Ecto neural progenitor cell (in vitro differentiated cells): ENCODE results near the gene RHBDL1.

Experiments used
- DNase-seq: peaks from one replicate; pipeline ENCODE4 v3.0.0-alpha.2; 2018; ENCODE audit warnings: low spot score

RHBDL1 gene

GRCh38 chr16:637081-638018, 38.1 kb upstream of the RHBDL1 start:
- DNase-seq, result peak; percentile 96

- no peak for DNase-seq
These were observed 37.4 kb upstream of the RHBDL1 start for GRCh38 chr16:638034-638543.

DNA sequence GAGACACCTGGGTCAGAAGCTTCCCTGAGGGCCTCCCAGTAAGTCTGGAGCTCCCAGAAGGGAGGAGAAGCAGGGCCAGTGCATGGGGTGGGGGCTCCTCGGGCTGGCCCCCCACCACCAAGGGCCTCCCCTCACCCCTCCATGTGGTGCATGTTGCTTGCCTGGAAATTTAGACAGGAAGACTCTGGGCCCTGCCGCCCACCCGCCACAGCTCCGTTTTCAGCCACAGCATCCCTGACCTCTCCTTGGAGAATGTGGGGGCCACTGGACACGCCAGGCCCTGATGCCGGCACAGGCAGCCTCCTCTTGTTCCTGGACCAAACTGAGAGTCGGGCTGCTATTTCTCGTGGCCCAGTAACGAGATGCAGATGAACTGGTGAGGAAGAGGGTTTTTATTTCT, 36.6 kb upstream of the RHBDL1 start:
- DNase-seq, result no peak

DNA sequence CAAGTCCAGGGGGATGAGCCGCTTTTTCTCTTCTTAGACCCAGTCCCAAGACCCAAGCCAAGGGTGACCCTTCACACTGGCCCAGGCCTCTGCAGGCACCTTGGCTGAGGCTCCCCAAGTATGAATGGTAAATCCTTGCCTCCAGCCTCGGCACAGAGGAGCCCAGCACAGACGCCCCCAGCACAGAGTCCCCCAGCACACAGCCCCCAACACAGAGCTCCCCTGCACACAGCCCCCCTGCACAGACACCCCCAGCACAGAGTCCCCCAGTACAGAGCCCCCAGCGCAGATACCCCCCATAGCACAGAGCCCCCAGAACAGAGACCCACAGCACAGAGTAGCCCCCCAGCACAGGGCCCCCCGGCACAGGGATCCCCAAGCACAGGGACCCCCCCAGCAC, 34.9 kb upstream of the RHBDL1 start:
- no peak for DNase-seq

- DNase-seq, result peak; percentile 88
These were observed 33.9 kb upstream of the RHBDL1 start, which contains the start of gene MCRIP2 for GRCh38 chr16:641326-642188. MCRIP2 (plus strand) TSS chr16:641828; CDS start chr16:641992, 164 bp downstream.

GRCh38 chr16:642189-643049, 33.1 kb upstream of the RHBDL1 start:
- no peak for DNase-seq

GRCh38 chr16:643050-643368, 32.5 kb upstream of the RHBDL1 start:
- no peak for DNase-seq

DNA sequence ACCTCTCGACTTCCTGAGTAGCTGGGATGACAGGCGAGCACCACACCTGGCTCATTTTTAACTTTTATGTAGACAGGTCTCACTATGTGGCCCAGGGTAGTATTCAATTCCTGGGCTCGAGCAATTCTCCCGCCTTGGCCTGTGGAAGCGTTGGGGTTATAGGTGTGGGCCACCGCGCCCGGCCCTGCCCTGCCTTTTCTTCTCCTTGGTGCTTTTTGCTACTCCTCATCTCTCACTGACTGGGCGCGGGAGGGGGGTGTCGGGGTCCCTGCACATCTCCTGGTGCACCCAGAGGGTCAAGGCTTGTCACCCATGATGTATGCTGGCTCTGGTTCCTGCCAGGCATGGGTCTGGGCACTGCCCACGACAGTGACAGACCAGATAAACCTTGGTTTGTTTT, 30.9 kb upstream of the RHBDL1 start:
- no peak for DNase-seq

DNA sequence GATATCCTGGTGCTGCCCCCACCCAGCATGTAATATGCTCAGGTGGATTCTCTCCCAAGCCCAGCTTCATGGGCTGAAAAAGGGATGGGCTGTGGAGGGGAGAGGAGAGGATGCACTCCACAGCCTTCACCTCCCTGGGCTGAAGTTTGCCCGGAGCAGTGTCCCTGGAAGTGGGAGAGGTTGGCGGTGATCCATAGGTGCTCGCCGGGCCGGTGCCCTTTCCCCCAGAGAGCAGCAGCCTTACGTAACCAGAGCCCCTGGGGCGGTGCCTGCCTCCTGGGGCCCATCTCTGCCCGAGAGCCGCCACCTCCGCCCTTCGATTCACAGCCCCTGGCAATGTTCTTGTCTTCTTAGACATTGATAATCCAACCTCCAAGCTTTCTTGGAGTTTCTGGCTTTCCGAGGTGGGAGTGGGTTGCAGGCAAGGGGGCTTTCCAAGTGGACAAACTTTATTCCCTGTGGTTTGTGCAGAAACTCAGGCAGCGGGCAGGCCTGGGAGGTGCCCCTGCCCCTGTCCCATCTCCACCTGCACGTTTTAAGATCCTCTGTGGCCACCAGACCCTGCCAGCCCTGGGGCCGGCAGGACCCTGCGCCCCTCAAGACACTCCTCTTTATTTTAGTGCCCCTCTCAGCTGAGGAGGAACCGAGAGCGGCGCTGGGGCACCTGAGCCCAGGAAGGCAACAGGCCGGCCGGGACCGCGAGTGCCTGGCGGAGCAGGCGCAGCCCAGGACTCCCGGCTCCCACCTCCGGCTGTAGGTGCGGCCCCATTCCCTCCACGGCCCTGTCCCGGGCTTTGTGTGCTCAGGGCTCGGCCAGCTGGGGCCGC, 29.4 kb upstream of the RHBDL1 start:
- DNase-seq, result no peak

DNA sequence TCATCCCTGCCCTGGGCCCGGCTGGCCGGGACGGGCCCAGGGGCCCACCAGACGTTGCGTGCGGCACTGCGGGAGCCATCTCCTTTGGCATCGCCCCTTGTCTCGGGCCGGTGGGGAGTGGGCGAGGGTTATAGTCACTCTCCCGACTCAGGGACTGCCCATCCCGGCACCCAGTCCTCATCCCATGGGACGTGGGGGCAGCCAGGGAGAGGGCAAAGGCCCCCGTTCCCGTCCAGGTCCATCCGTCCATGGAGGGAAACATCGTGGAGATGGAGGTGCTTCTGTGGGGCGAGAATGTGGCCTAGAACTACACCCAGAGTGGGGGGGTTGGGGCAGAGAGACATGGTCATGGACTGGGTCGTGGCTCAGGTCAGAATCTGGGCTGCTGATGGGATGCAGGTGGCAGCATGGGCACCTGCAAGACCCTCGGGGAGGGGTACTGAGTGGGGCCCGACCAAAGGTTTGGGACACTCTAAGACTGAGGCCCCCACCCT, 28.7 kb upstream of the RHBDL1 start:
- no peak for DNase-seq

DNA sequence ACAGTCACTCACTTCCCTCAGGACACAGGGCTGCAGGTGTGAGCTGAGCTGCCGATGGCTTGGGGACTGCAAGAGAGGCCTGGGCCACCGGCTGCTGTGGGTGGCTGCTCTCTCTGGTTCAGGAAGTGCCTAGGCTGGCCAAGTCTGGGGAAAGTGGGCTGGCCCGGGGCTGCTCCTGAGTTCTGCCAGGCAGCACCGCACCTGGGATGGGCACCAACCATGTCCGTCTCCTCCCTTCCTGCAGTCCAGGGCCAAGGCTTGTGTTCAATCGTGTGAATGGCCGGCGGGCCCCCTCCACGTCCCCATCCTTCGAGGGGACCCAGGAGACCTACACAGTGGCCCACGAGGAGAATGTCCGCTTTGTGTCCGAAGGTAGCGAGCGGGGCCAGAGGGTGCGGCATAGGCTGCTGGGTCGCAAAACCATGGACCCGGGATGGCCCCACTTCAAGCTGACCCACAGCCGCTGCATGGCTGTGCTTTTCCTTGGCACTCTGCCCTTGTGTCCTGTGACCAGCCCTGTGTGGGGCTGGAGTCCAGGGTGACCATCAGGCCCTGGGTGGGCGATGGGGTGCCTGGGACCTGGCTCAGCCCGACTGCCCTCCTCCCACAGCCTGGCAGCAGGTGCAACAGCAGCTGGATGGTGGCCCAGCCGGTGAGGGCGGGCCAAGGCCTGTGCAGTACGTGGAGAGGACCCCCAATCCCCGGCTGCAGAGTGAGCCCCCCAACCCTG, 28.1 kb upstream of the RHBDL1 start:
- no peak for DNase-seq

- no peak for DNase-seq
These were observed 27.2 kb upstream of the RHBDL1 start for GRCh38 chr16:648071-648780.

DNA sequence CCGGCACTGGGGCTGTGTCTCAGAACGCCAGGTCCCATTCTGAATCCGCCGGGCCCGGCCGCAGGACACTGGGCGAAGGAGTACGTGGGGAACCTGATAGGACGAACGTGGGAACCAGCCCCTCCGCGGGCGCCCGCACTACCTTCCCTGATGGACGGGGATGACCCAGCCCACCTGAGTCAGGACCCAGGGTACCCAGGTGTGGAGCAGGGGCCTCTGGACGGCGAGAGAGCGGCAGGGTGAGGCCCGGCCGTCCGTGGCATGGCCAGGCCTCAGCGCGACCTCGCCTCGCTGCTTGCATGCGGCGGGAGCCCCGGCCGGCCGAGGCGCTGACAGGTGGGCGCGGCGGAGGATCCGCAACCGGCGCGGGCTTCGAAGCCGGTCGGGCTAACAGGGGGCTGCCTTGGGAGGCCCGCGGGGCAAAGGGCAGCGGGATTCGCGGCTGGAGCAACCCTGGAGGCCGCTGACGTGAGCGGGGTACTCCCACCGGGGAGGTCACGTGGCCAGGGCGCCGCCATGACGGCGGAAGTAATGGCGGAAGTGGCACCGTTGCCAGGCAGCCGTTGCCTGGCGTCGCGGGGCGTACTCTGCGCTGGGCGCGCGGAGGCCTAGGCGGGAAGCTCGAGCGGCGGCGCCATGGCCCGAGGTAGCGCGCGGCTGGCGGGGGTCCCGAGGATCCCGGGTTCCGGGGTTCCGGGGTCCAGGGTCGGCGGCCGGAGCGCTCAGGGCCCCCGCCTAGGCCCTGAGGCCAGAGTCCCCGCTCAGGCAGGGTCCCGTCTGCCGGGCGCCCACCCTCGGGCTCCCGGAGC, 26.5 kb upstream of the RHBDL1 start, which contains the start of gene WDR90:
WDR90 (plus strand) TSS at position 585 of the 809 bp plus-strand sequence; CDS start at position 637, 52 bp downstream.
- DNase-seq, result peak; percentile 96

DNA sequence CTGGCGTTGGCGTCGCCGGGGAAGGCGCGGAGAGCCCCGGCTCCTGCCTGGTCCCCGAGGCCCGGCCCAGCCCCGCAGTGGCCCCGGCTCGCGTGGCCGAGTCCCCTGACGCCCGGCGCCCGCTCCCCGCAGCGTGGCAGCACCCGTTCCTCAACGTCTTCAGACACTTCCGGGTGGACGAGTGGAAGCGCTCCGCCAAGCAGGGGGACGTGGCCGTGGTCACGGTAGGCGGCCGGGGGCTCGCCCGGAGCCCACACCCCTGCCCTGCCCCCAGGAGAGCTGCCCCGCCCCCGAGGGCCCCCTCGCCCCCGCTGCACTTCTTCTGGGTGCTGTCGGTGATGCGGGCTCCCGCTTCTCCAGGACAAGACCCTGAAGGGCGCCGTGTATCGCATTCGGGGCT, 25.8 kb upstream of the RHBDL1 start:
- DNase-seq, result no peak

DNA sequence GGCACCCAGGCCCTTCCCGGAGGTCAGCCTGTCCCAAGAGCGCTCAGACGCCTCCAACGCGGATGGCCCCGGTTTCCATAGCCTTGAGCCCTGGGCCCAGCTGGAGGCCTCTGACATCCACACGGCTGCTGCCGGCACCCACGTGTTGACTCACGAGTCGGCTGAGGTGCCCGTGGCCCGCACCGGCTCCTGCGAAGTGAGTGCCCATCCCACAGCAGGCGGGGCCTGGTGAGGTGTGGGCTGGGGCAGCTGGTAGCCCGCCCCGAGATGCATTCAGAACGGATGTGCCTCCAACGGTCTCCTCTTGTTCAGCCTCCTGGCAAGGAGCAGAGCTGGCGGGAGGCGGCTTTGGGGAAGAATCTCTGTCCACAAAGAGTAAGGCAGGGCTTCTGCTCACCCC, 23.6 kb upstream of the RHBDL1 start:
- DNase-seq, result no peak

DNA sequence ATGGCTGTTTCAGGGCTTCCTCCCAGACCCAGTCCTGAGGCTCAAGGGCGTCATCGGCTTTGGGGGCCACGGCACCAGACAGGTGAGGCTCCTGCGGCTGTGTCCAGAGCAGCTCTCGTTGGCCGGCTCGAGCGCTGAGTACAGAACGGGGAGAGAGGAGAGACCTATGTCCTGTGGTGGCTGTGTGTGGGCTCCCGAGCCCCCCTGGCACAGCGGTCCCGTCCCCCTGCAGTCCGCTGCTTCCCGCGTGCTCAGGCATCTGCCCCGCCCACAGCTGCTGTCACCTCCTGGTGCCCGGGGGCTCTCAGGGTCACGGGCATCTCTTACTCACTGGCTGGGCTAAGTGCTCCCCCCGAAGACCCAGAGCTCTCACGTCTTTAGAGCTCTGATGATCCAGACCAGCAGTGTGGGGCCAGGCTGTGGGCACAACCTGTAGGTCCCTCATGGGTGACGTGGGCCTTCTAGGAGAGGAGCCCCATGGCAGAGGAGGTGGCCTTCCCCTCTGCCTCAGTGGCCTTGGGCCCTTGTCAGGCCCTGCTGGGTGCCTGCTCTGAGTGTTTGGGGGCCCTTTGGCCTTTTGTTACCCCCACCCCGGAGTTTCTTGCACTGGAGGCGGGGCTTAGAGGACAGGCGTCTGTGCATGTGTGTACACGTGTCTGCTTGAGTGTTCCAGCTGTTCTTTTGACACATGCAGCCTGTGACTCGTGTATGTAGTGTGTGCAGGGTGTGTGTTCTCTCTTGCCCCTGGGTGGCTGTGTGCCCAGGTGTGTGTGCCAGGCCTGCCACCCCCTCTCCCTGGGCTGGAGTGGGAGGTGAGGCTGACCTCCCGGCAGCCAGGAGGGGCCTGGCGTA, 22.8 kb upstream of the RHBDL1 start:
- DNase-seq, result no peak

DNA sequence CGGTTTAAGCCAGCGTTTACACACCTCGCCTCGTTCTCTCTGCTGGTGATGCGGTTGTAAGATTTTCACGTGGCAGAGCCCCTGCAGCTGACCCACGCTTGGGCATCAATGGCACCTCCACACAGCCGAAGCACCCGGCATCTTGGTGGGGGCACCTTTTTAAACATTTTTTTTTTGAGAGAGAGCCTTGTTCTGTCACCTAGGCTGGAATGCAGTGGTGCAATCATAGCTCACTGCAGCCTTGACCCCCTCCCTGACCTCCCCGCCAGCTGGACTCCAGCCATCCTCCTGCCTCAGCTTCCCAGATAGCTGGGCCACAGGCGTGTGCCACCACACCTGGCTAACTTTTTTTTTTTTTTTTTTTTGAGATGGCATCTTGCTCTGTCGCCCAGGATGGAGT, 21.4 kb upstream of the RHBDL1 start:
- no peak for DNase-seq
